K562 treated with DMSO at 1 percent for 48 hours (cell line): Measurements from ENCODE around the gene SLC4A1. TPM values are rescaled to one million over a fixed set of nuclear protein-coding genes. Genes with fewer than 3 reads are reported as not detected.

Experiments used
- total RNA-seq: library from RNA; unstranded; fragments of 300-600 nt; gene quantifications from 2 replicates; pipeline ENCODE4 v1.2.3, GENCODE V29; 2022; ENCODE audit warnings: low replicate concordance; ENCODE audit errors: extremely low read depth

The SLC4A1 gene
- total RNA-seq = not detected in 2 replicates

GRCh38 chr17:44267818-44268490 is at the start of gene SLC4A1:
Gene SLC4A1, minus strand, starts transcription at chr17:44268135. Its CDS starts 5,269 bp downstream, at chr17:44262866.

DNA sequence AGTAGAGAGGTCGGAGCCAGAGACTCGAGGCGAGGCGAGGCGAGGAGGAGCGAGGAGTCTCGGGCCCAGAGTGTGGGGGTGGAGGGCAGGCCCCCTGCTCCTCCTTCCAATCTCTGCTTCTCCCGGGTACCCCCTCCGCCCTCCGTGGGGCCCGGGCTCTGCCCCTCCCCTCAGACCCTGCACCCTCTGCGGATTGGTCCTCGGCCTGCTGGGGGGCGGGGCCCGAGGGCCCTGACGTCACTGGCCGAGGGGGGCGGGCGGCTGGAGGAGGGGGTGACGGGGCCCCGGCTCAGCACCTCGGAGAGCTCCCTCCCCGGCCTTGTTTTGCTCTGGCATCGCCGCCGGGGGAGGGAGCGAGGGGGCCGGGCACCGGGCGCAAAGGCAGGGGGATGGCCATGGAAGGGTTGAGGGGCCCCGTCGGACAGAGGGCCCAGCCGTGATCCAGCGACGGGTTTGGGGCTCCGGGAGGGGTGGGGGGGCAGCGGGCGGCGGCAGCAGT is 40.4 kb upstream of the SLC4A1 start, which contains the start of gene RUNDC3A:
Gene RUNDC3A, plus strand, starts transcription at position 282 of the 499 bp plus-strand sequence. CDS start 232 bp downstream, outside the sequence.

GRCh38 chr17:44219616-44220212 is 48.2 kb downstream of the SLC4A1 start, which contains the start of gene UBTF:
Gene UBTF, minus strand, starts transcription at chr17:44219675. Its CDS starts 1,446 bp downstream, at chr17:44218229.

GRCh38 chr17:44199553-44200477 is 68.1 kb downstream of the SLC4A1 start, which contains the start of gene ATXN7L3:
Gene ATXN7L3, minus strand, starts transcription at chr17:44199884. Its CDS starts 1,814 bp downstream, at chr17:44198070.

Other genes starting within 250 kb of the SLC4A1 start
- gene LSM12, start 201.5 kb downstream of the SLC4A1 start, total RNA-seq = not detected in 2 replicates
- gene G6PC3, start 197.4 kb downstream of the SLC4A1 start, total RNA-seq = not detected in 2 replicates
- gene HDAC5, start 144.5 kb downstream of the SLC4A1 start, total RNA-seq = 133 TPM in 1 of 2 replicates, not detected in the other
- not detected in 2 replicates for gene HROB, start 126.2 kb downstream of the SLC4A1 start, total RNA-seq
- not detected in 2 replicates for gene ASB16, start 97.4 kb downstream of the SLC4A1 start, total RNA-seq
- gene TMUB2, start 81.2 kb downstream of the SLC4A1 start, total RNA-seq = not detected in 2 replicates
- gene ATXN7L3, start 68.3 kb downstream of the SLC4A1 start, total RNA-seq = not detected in 2 replicates
- 102 TPM in 1 of 2 replicates, not detected in the other for gene UBTF, start 48.5 kb downstream of the SLC4A1 start, total RNA-seq
- not detected in 2 replicates for gene RUNDC3A, start 40.5 kb upstream of the SLC4A1 start, total RNA-seq
- gene SLC25A39, start 56.7 kb upstream of the SLC4A1 start, total RNA-seq = not detected in 2 replicates
- gene GRN, start 77.2 kb upstream of the SLC4A1 start, total RNA-seq = 244 TPM in 1 of 2 replicates, not detected in the other
- not detected in 2 replicates for gene FAM171A2, start 95.7 kb upstream of the SLC4A1 start, total RNA-seq
- not detected in 2 replicates for gene ITGA2B, start 121.5 kb upstream of the SLC4A1 start, total RNA-seq
- not detected in 2 replicates for gene GPATCH8, start 235.3 kb upstream of the SLC4A1 start, total RNA-seq